ENCODE data around the gene MTA2.

The MTA2 gene

GRCh38 chr11:62612366-62613290, 11.0 kb upstream of the MTA2 start, which contains the start of the genes EML3 and ROM1:
Gene EML3, minus strand, starts transcription at chr11:62612775. Its CDS starts 318 bp downstream, at chr11:62612457.
Gene ROM1, plus strand, starts transcription at chr11:62613257. Its CDS starts 25 bp downstream, at chr11:62613282.
- peak; percentile 79 to 87 for DNase-seq

- DNase-seq: no peak
Measured at GRCh38 chr11:62611705-62612365, 10.2 kb upstream of the MTA2 start.

GRCh38 chr11:62610814-62611704, 9.4 kb upstream of the MTA2 start:
- DNase-seq: no peak

DNA sequence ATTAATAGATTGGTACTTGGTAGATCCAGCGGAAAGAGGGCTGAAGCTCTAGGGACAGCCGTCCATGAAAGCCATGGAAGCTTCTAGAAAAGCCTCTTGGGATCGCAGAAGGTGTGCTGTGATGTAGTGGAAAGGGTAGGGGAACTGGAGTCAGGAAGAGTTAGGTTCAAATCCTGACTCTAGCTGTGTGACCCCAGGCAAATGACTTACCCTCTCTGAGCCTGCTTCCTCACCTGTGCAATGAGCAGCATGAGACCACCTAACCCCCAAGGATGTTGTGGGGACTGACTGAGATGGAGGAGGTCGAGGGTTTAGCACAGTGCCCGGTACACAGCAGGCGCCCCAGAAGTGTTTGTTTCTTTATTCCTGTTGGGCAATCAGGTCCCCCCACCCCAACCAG, 8.7 kb upstream of the MTA2 start:
- DNase-seq: no peak

DNA sequence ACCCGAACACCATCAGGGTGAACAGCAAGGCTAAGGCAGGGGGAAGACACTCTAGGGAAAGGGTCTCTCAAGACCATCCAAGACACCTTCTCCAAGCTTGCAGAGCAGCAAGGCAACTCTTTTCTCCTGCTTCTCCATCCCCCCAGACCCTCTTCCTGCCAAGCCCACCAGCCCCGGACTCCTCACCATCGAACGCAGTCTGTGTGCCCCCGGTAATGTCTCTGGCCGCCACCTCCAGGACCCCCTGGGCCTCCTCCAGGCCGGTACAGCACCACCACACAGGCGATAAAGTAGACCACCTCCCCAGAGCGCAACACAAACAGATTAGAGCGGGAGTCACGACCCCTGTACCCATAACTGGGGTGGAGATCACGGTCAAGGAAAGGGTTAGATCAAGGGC, 7.1 kb upstream of the MTA2 start:
- DNase-seq: no peak

DNA sequence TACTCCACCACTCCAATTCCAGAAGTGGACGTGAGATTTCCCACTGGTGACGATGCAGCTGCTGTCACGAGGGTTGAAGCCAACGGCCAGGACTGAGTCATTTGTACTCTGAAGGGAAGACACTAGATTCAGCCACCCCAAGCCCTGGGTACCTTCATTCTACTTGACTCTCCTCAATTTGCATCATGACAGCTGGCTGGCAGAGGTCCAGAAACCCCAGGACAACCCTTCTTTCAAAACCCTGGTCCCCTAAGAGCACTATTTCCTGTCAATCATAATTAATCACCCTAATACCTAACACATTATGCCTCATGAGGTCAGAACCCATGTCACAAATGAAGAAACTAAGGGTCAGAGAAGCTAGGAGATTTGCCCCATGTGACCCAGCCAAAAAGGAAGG, 6.0 kb upstream of the MTA2 start:
- no peak for DNase-seq

DNA sequence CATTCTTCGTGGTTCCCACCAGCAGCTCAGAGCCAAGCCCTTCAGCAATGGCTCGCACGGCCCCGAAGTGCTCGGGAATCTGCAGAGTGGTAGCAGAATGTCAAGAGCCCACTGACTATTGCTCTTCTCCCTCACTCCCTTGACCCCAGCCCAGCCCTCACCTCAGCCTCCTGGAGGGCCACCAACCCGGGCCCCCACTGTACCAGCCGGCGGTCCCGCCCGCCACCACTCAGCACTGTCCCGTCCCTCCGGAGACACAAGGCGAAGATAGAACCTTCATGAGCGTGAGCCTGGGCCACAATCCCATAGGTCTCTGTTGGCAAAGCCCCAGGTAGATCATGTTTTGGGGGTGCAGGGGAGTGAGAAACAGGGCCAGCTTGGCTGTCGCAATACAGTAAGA, 4.2 kb upstream of the MTA2 start:
- no peak for DNase-seq

DNA sequence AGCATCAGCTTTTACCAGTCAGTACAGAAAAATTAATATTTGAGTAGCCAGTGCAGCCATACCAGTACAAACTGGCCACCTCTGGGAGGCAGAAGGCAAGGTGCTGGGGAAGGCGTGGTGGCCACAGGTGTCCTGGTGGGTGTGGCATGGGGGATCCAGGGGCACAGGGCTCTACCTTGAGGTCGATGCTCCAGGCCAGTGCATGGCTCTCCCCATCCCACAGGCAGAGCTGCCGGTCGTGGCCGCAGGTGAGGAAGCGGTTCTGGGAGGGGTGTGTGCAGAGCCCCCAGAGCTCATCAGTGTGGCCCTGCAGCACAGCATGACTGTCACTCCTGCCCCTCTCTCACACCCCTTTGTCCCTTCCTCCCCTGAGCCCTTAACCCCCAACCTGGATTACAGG, 3.8 kb upstream of the MTA2 start:
- DNase-seq: no peak

DNA sequence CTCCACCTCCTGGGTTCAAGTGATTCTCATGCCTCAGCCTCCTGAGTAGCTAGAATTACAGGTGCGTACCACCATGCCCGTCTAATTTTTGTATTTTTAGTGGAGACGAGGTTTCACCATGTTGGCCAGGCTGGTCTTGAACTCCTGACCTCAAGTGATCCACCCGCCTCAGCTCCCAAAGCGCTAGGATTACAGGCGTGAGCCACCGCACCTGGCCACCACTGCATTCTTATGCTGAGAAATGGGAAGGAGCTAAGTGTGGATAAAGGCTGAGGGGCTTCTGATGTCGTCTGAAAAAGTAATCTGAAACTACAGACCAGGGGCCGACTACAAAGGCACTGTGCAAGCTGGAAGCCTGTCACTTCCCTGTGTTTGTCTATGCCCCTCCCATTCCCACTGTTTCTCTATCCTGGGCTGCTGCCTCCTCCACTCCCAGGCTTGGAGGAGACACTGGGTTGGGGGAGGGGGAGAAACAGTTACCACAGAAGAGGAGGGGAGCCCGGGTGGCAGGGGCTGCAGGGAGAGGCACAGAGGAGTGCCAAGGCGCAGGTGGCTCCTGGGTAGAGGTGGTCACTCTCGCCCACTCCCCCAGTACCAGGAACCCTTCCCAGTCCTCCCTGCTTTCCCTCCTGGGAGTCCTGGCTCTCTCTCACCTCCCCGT, 2.9 kb upstream of the MTA2 start:
- DNase-seq: no peak

GRCh38 chr11:62603776-62604299, 2.2 kb upstream of the MTA2 start:
- no peak for DNase-seq

- DNase-seq: no peak
Measured at GRCh38 chr11:62603072-62603408, 1.4 kb upstream of the MTA2 start.

DNA sequence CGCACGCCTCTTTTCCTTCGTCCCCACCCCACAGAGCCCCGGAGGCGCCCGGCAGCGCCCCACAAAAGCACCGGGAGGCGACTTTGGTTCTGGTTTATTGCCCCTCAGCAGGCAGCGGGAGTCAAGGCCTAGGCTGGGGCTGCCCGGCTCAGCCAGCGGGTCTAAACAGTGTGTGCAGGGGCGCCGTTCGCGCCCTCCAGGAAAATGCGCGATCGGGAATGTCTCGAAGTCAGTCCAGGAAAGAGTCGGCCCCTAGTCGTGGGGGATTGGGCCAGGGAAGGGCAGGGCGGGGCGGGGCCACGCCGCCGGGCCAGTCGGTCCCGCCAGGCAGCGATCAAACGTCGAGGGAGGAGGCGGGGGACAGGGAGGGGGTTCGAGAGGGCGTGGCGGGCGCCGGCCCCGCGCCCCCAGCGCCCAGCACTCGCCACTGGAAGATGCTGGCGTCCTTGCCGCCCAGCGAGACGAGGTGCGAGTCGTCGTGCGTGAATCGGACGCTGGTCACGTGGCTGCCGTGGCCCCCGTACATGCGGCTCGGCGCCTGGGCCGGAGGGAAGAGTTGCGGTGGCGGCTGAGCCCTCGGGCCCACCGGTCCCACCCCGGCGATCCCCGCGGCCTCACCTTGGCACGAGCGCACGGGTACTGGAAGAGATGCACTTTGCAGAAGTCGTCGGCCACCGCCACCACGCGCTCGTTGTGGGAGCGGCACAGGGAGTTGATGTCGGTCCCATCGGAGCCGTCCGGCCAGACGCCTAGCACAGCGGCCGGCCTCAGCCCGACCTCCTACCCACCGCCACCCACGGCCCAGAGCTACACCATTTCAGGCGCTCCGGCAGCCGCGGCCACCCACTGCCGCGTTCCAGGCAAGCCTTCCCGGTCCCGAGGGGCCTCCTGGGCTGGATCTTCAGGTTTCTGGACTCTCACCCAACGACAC, 741 bp upstream of the MTA2 start:
- peak; percentile 71 to 82 for DNase-seq

DNA sequence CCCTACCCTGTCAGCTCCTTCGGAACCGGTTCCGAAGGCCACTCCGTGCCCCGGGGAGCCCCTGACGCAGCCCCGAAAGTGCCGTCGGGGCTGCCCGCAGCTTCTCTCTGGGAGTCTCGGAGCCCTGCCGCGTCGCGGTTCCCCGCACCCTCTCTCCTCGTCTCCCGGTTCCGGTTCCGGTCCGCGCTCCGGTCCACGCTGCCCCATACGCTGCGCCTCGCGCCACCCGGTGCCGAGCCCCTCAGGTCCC, 618 bp downstream of the MTA2 start:
- DNase-seq: no peak

- no peak for DNase-seq
Measured at GRCh38 chr11:62600367-62601121, 1.1 kb downstream of the MTA2 start.

- DNase-seq: no peak
Measured at GRCh38 chr11:62599901-62600300, 1.8 kb downstream of the MTA2 start.

- DNase-seq: peak; percentile 88 to 91
Measured at GRCh38 chr11:62599069-62599696, 2.5 kb downstream of the MTA2 start.

GRCh38 chr11:62595124-62595523, 6.5 kb downstream of the MTA2 start:
- DNase-seq: no peak

- DNase-seq: peak; percentile 45 to 63
Measured at GRCh38 chr11:62593434-62594044, 8.1 kb downstream of the MTA2 start.

GRCh38 chr11:62592989-62593421, 8.7 kb downstream of the MTA2 start:
- DNase-seq: peak; percentile 58 to 82

All from hippocampal formation (tissue), 2 donors.